ENCODE data around the gene SAXO1. TPM values are rescaled to one million over a fixed set of nuclear protein-coding genes. Genes with fewer than 3 reads are reported as not detected.

Gene SAXO1
- total RNA-seq, 1 experiment from 2014 or later: not detected

- ChIA-PET CTCF (interaction anchor here (0.6 to 1.9 kb wide), 15 partner anchors 12 to 753 kb away, joined by 3 to 6 read pairs (median 4); no protein-coding TSS in a partner anchor), POLR2A (interaction anchor here (0.7 to 4.8 kb wide), 16 partner anchors 9 to 418 kb away, joined by 3 to 49 read pairs (median 4); partner anchors contain the start of genes DENND4C and RPS6)
- Mint-ChIP-seq H3K4me3 (ENCODE audit: unreplicated experiment) (peak overlapping the region; percentile 82), H3K4me1 (ENCODE audit: insufficient read depth, unreplicated experiment) (peaks cover 6% of the 10 kb centered on the region), H3K27ac (ENCODE audit: low read depth, unreplicated experiment) (peak overlapping the region; percentile 96), H3K9me3 (ENCODE audit: unreplicated experiment) (no peaks in the 10 kb centered on the region), H3K36me3 (ENCODE audit: insufficient read depth, unreplicated experiment) (peaks cover 9% of the 10 kb centered on the region), H3K27me3 (ENCODE audit: insufficient read depth, unreplicated experiment) (no peaks in the 10 kb centered on the region)
- intact Hi-C loops (cut with micrococcal nuclease): no loop called here
- BruUV-seq (replicated peaks): no TSS peak
- no peak for TF ChIP-seq CTCF (IDR thresholded peaks at IDR 0.05; ENCODE audit: unreplicated experiment)
- peak; percentile 23 for DNase-seq (ENCODE audit: unreplicated experiment)
These were observed 17.9 kb upstream of the SAXO1 start for GRCh38 chr9:19050637-19051591.

GRCh38 chr9:19049917-19050636 lies 17.1 kb upstream of the SAXO1 start:
- peak overlapping the region; percentile 82 for H3K4me3 Mint-ChIP-seq (ENCODE audit: unreplicated experiment)

GRCh38 chr9:19048966-19049916 lies 16.2 kb upstream of the SAXO1 start, which contains the start of gene RRAGA:
TSS of gene RRAGA (plus strand) at chr9:19049427. CDS start at chr9:19049660, 233 bp downstream.
- Mint-ChIP-seq H3K27ac (ENCODE audit: low read depth, unreplicated experiment) (peak within 1 kb of the TSS; percentile 96), H3K9me3 (ENCODE audit: unreplicated experiment) (no peaks in the 10 kb centered on the region), H3K4me3 (ENCODE audit: unreplicated experiment) (peak within 1 kb of the TSS; percentile 82), H3K27me3 (ENCODE audit: insufficient read depth, unreplicated experiment) (no peaks in the 10 kb centered on the region), H3K4me1 (ENCODE audit: insufficient read depth, unreplicated experiment) (peaks cover 6% of the 10 kb centered on the region), H3K36me3 (ENCODE audit: insufficient read depth, unreplicated experiment) (peaks cover 7% of the 10 kb centered on the region)
- ChIA-PET POLR2A (interaction anchor here (0.7 to 4.8 kb wide), 26 partner anchors 9 to 811 kb away, joined by 3 to 49 read pairs (median 4); partner anchors contain the start of genes DENND4C, HAUS6 and RPS6), CTCF (interaction anchor here (0.5 to 2.0 kb wide), 29 partner anchors 11 to 800 kb away, joined by 3 to 36 read pairs (median 4); partner anchors contain the start of gene DENND4C)
- TSS peak; percentile 77 for BruUV-seq (replicated peaks)
- intact Hi-C loops (cut with micrococcal nuclease): loop anchor here (1.0 to 10.0 kb wide), 4 partner anchors 125 to 408 kb away; partner anchors contain the start of gene DENND4C
- peak; percentile 83 for TF ChIP-seq CTCF (IDR thresholded peaks at IDR 0.05; ENCODE audit: unreplicated experiment)
- DNase-seq (ENCODE audit: unreplicated experiment): peak; percentile 96

More at GRCh38 chr9:19049917-19050636, 17.1 kb upstream of the SAXO1 start:
- ChIA-PET CTCF (interaction anchor here (0.6 to 1.8 kb wide), 11 partner anchors 13 to 752 kb away, joined by 3 to 6 read pairs (median 3); no protein-coding TSS in a partner anchor), POLR2A (interaction anchor here (0.7 to 4.8 kb wide), 16 partner anchors 9 to 417 kb away, joined by 3 to 49 read pairs (median 4); partner anchors contain the start of genes DENND4C, HAUS6 and RPS6)
- intact Hi-C loops (cut with micrococcal nuclease): loop anchor here (1.0 to 10.0 kb wide), 4 partner anchors 124 to 407 kb away; partner anchors contain the start of gene DENND4C
- Mint-ChIP-seq H3K27ac (ENCODE audit: low read depth, unreplicated experiment) (peak overlapping the region; percentile 96), H3K9me3 (ENCODE audit: unreplicated experiment) (no peaks in the 10 kb centered on the region), H3K36me3 (ENCODE audit: insufficient read depth, unreplicated experiment) (peaks cover 7% of the 10 kb centered on the region), H3K4me1 (ENCODE audit: insufficient read depth, unreplicated experiment) (peaks cover 6% of the 10 kb centered on the region), H3K27me3 (ENCODE audit: insufficient read depth, unreplicated experiment) (no peaks in the 10 kb centered on the region)
- DNase-seq (ENCODE audit: unreplicated experiment): peak; percentile 32
- BruUV-seq (replicated peaks): no TSS peak
- no peak for TF ChIP-seq CTCF (IDR thresholded peaks at IDR 0.05; ENCODE audit: unreplicated experiment)

Data from MCF 10A (cell line).